H1 (cell line): ENCODE measurements around the gene CBARP. TPM values are rescaled to one million over a fixed set of nuclear protein-coding genes. Genes with fewer than 3 reads are reported as not detected.
A peak's percentile ranks its signal among the peaks of the same experiment; 100 is the strongest.

Experiments used
- CTCF ChIA-PET: fragments of 300-600 bp; sonication (Branson Sonifier 250); formaldehyde crosslinking; loops from one replicate; lab custom pipeline; 2021; ENCODE audit not compliant: partially characterized antibody; lab: Charles Lee
- POLR2A ChIA-PET: fragments of 300-600 bp; sonication (Branson Sonifier 250); formaldehyde crosslinking; loops from one replicate; lab custom pipeline; 2021; ENCODE audit warnings: inconsistent platforms; ENCODE audit not compliant: partially characterized antibody; lab: Charles Lee
- DNase-seq, 2 experiments: peaks; one replicate each; pipeline versions ENCODE4 v3.0.0 to v3.0.0-alpha.2; 2010 to 2022; ENCODE audit warnings: low spot score in 2 of 2, low read depth in 1 of 2, mixed read lengths in 1 of 2
- FAIRE-seq: peaks from 2 replicates; lab custom pipeline; 2011; peaks lifted over from hg19 to GRCh38; lab: Jason Lieb, UNC
- H2AFZ ChIP-seq: 2 replicates; pipeline ENCODE4 v1.8.1; 2012; ENCODE audit warnings: low read length, inconsistent platforms
- H2AK5ac ChIP-seq: 2 replicates; pipeline ENCODE4 v1.6.1; 2013; ENCODE audit warnings: low read depth, low read length
- H2BK120ac ChIP-seq: replicated peaks from 2 replicates; pipeline ENCODE3; 2013; ENCODE audit warnings: low read depth, low read length, inconsistent platforms
- H2BK12ac ChIP-seq: 2 replicates; pipeline ENCODE4 v1.6.1; 2013; ENCODE audit warnings: low read depth, low read length
- H2BK15ac ChIP-seq: 2 replicates; pipeline ENCODE4 v1.6.1; 2013; ENCODE audit warnings: low read length
- H2BK20ac ChIP-seq: 2 replicates; pipeline ENCODE4 v1.6.1; 2013; ENCODE audit warnings: low read length
- H2BK5ac ChIP-seq: 2 replicates; pipeline ENCODE4 v1.6.1; 2013; ENCODE audit warnings: low read depth, low read length
- H3K14ac ChIP-seq: 2 replicates; pipeline ENCODE4 v1.6.1; 2013; ENCODE audit warnings: inconsistent platforms; ENCODE audit not compliant: insufficient read length
- H3K18ac ChIP-seq: 2 replicates; pipeline ENCODE4 v1.6.1; 2013; ENCODE audit warnings: low read length; ENCODE audit errors: extremely low read depth
- H3K23ac ChIP-seq: 2 replicates; pipeline ENCODE4 v1.6.1; 2013; ENCODE audit warnings: inconsistent platforms; ENCODE audit not compliant: insufficient read length
- H3K23me2 ChIP-seq: 2 replicates; pipeline ENCODE4 v1.6.1; 2013; ENCODE audit warnings: low read depth, low read length
- H3K27ac ChIP-seq: 2 replicates; pipeline ENCODE4 v1.6.1; 2011; ENCODE audit warnings: low read depth, low read length, inconsistent platforms
- H3K27me3 ChIP-seq, 4 experiments: replicated peaks in 1 of 4; 1 replicate in 1 of 4; 2 replicates in 3 of 4; pipeline versions ENCODE4 v1.6.1 to v1.8.1; 2011 to 2013; ENCODE audit warnings: low read length in 3 of 4, mild to moderate bottlenecking in 3 of 4, inconsistent platforms in 2 of 4, mixed read lengths in 2 of 4, moderate library complexity in 1 of 4; ENCODE audit not compliant: control insufficient read depth in 3 of 4, insufficient read depth in 3 of 4; ENCODE audit errors: extremely low read depth in 1 of 4
- H3K36me3 ChIP-seq, 4 experiments: 2 replicates each; pipeline versions ENCODE4 v1.6.1 to v1.8.1; 2011 to 2013; ENCODE audit warnings: mild to moderate bottlenecking in 4 of 4, low read length in 3 of 4, moderate library complexity in 2 of 4, control low read depth in 1 of 4, inconsistent platforms in 1 of 4; ENCODE audit not compliant: insufficient read depth in 4 of 4, control insufficient read depth in 2 of 4
- H3K4ac ChIP-seq: replicated peaks from 2 replicates; pipeline ENCODE3; 2013; ENCODE audit warnings: low read length, low read depth, mixed read lengths, inconsistent platforms; ENCODE audit not compliant: insufficient read length
- H3K4me1 ChIP-seq, 4 experiments: replicated peaks in 1 of 4; 1 replicate in 1 of 4; 2 replicates in 3 of 4; pipeline versions ENCODE4 v1.6.1 to v1.8.1; 2011 to 2013; ENCODE audit warnings: low read length in 3 of 4, inconsistent platforms in 2 of 4, mixed read lengths in 1 of 4; ENCODE audit not compliant: insufficient read depth in 4 of 4, control insufficient read depth in 3 of 4
- H3K4me2 ChIP-seq, 2 experiments: 2 replicates each; pipeline versions ENCODE4 v1.6.1 to v1.8.1; 2011 to 2013; ENCODE audit warnings: low read depth in 2 of 2, low read length in 2 of 2, control low read depth in 1 of 2, inconsistent platforms in 1 of 2, mild to moderate bottlenecking in 1 of 2; ENCODE audit not compliant: insufficient read depth in 1 of 2
- H3K4me3 ChIP-seq, 4 experiments: fragments of 200-600, 300-600 bp in 1 of 4; sonication (generic), shearing (Covaris generic), sonication (Bioruptor Twin) in 1 of 4; 2 replicates each; pipeline versions ENCODE4 v1.5.1 to v1.8.1; 2011 to 2016; ENCODE audit warnings: low read length in 4 of 4, low read depth in 3 of 4, control low read depth in 2 of 4, inconsistent platforms in 2 of 4, mild to moderate bottlenecking in 2 of 4, mixed read lengths in 1 of 4, moderate library complexity in 1 of 4; ENCODE audit not compliant: insufficient read depth in 2 of 4; ENCODE audit errors: extremely low read depth in 1 of 4
- H3K56ac ChIP-seq: replicated peaks from 2 replicates; pipeline ENCODE3; 2013; ENCODE audit warnings: low read depth, mild to moderate bottlenecking, mixed read lengths, low read length, inconsistent platforms; ENCODE audit not compliant: insufficient read length
- H3K79me1 ChIP-seq: 2 replicates; pipeline ENCODE4 v1.6.1; 2013; ENCODE audit warnings: low read depth, low read length, control low read depth
- H3K79me2 ChIP-seq, 2 experiments: 2 replicates each; pipeline versions ENCODE4 v1.6.1 to v1.8.1; 2012 to 2013; ENCODE audit warnings: low read length in 2 of 2, mild to moderate bottlenecking in 2 of 2, inconsistent platforms in 1 of 2; ENCODE audit not compliant: insufficient read depth in 2 of 2, control insufficient read depth in 1 of 2
- H3K9ac ChIP-seq, 4 experiments: replicated peaks in 1 of 4; 1 replicate in 1 of 4; 2 replicates in 3 of 4; pipeline versions ENCODE4 v1.6.1 to v1.8.1; 2011 to 2013; ENCODE audit warnings: low read depth in 3 of 4, low read length in 3 of 4, control low read depth in 2 of 4, mild to moderate bottlenecking in 2 of 4, moderate library complexity in 2 of 4, inconsistent platforms in 1 of 4; ENCODE audit errors: extremely low read depth in 1 of 4
- H3K9me3 ChIP-seq, 2 experiments: 2 replicates each; pipeline versions ENCODE4 v1.6.1 to v1.8.1; 2012 to 2013; ENCODE audit warnings: mild to moderate bottlenecking in 2 of 2, moderate library complexity in 2 of 2, control low read depth in 1 of 2, inconsistent platforms in 1 of 2, low read depth in 1 of 2, low read length in 1 of 2, mixed read lengths in 1 of 2; ENCODE audit not compliant: insufficient read depth in 2 of 2
- H4K20me1 ChIP-seq, 2 experiments: replicated peaks in 1 of 2; 2 replicates each; pipeline versions ENCODE3 to v1.8.1; 2011 to 2013; ENCODE audit warnings: inconsistent platforms in 2 of 2, low read length in 2 of 2, mild to moderate bottlenecking in 1 of 2; ENCODE audit not compliant: insufficient read depth in 2 of 2, control insufficient read depth in 1 of 2
- H4K5ac ChIP-seq: 2 replicates; pipeline ENCODE4 v1.6.1; 2013; ENCODE audit warnings: low read length, low read depth, mixed read lengths, inconsistent platforms; ENCODE audit not compliant: insufficient read length
- H4K8ac ChIP-seq: 2 replicates; pipeline ENCODE4 v1.8.0; 2013; ENCODE audit warnings: mild to moderate bottlenecking, moderate library complexity, low read length, inconsistent platforms; ENCODE audit not compliant: insufficient read depth; ENCODE audit errors: extremely low read depth
- H4K91ac ChIP-seq: replicated peaks from 2 replicates; pipeline ENCODE3; 2013; ENCODE audit warnings: low read length, mixed read lengths, inconsistent platforms; ENCODE audit not compliant: insufficient read length
- EGR1 ChIP-seq: IDR thresholded peaks from 2 replicates; pipeline ENCODE4 v1.6.1; 2011; ENCODE audit warnings: low read depth, low read length, borderline replicate concordance
- FOSL1 ChIP-seq: IDR thresholded peaks from 2 replicates; pipeline ENCODE4 v1.6.1; 2011; ENCODE audit warnings: mild to moderate bottlenecking, low read depth, low read length, moderate library complexity; ENCODE audit not compliant: insufficient read depth
- KDM1A ChIP-seq: fragments of 200-600, 300-600 bp; sonication (generic); IDR thresholded peaks from 2 replicates; pipeline ENCODE4 v1.7.1; 2016; ENCODE audit warnings: mild to moderate bottlenecking, low read length, borderline replicate concordance
- KDM5A ChIP-seq: fragments of 200-600 bp; IDR thresholded peaks from 2 replicates; pipeline ENCODE4 v1.7.1; 2012; ENCODE audit warnings: mild to moderate bottlenecking, low read length, inconsistent platforms, mixed read lengths
- MAFK ChIP-seq: IDR thresholded peaks from 2 replicates; pipeline ENCODE4 v1.6.1; 2012; ENCODE audit warnings: low read depth, mild to moderate bottlenecking, improper control_type of control experiment, low read length
- POLR2A ChIP-seq, 2 experiments: IDR thresholded peaks; 1 replicate in 1 of 2; 2 replicates in 1 of 2; pipeline ENCODE4 v1.6.1; 2011; ENCODE audit warnings: low read depth in 2 of 2, low read length in 2 of 2, mild to moderate bottlenecking in 2 of 2; ENCODE audit errors: control extremely low read depth in 1 of 2
- POLR2AphosphoS5 ChIP-seq: IDR thresholded peaks from 2 replicates; pipeline ENCODE4 v1.6.1; 2011; ENCODE audit warnings: low read depth, low read length
- YY1 ChIP-seq: IDR thresholded peaks from 2 replicates; pipeline ENCODE4 v1.6.1; 2011; ENCODE audit warnings: low read depth, mild to moderate bottlenecking, low read length
- WGBS, 2 experiments: shearing (Covaris generic) in 1 of 2; methylation state at CpG; one replicate each; pipeline versions ENCODE4 v1.1.6 to v1.1.7; 2013 to 2015; ENCODE audit warnings: low lambda C conversion rate in 2 of 2, mixed read lengths in 2 of 2, inconsistent platforms in 1 of 2, low coverage in 1 of 2, missing lambda C conversion rate in 1 of 2; ENCODE audit not compliant: insufficient replicate concordance in 2 of 2, insufficient coverage in 1 of 2, insufficient read length in 1 of 2; ENCODE audit errors: extremely low coverage in 1 of 2, missing lambda C conversion rate in 1 of 2; 5-methylcytosine and 5-hydroxymethylcytosine counted together
- polyA plus RNA-seq, 7 experiments: library from polyadenylated mRNA; depleted of rRNA in 3 of 7; stranded (reverse) in 5 of 7; unstranded in 2 of 7; fragments of >200 nt in 5 of 7; fragments of 200-250 nt in 2 of 7; gene quantifications; 1 replicate in 5 of 7; 2 replicates in 1 of 7; 4 replicates in 1 of 7; pipeline versions ENCODE4 v1.2.1 to v1.2.3, GENCODE V29; 2011 to 2013; ENCODE audit warnings: missing spikeins in 2 of 7, mixed read lengths in 2 of 7
- total RNA-seq: library from RNA; stranded (reverse); fragmentation: NEBNext Ultra II Directional; extraction: Animal tissue kit (Norgen Biotek cat#: 25700); gene quantifications from 2 replicates; pipeline ENCODE4 v1.2.1, GENCODE V29; 2021
- TF ChIP-seq, protein P1 (sequence below), 3 experiments: IDR thresholded peaks; 1 replicate in 2 of 3; 2 replicates in 1 of 3; pipeline versions ENCODE4 v1.5.1 to v1.6.1; 2011; ENCODE audit warnings: low read length in 3 of 3, mild to moderate bottlenecking in 3 of 3, inconsistent platforms in 2 of 3, low read depth in 1 of 3, moderate library complexity in 1 of 3; ENCODE audit not compliant: insufficient read depth in 1 of 3; ENCODE audit errors: control extremely low read depth in 1 of 3

CBARP gene
- total and polyA plus RNA-seq, 2 of the 8 experiments (the other 6 are each of a cell fraction or from before 2014, with no cell fraction given), result 4.9 to 14.7 TPM

DNA sequence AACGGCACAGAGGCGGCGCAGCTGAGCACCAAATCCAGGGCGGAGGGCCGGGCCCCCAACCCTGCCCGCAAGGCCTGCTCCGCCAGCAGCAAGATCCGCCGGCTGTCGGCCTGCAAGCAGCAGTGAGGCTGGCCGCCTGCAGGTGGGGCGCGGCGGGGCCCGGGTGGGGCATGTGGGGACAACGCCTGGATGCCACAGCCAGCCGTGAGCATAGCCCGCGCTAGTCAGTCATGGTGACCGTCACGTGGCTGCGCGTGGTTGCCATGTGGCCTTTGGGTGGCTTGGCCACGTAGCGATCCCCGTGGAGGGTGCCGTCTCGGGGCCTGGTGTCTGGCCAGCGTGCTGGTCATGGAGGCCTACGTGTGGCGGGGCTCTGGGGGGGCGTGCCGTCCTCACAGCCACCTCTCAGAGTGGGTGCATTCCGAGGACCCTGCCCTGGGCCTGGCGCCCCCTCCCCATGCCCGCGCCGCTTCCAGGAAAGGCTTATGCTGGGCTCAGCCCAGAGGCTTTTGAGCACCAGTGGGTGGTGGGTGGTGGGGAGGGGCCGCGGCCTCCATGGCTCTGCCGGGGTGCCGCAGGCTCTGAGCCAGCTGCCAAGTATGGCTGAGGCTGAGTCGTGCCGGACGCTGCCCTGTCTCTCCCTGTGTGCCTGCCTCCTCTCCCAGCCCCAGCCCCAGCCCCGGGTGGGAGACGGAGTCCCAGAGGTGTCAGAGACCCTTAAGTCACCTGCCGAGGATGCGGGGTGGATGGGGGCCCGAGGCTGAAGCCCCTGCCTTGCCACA, 11.1 kb downstream of the CBARP start:
- no peak overlapping the region for H3K9ac ChIP-seq
- no peak overlapping the region for H2AK5ac ChIP-seq
- H3K23ac ChIP-seq, result no peak overlapping the region
- TF ChIP-seq, protein P1, sequence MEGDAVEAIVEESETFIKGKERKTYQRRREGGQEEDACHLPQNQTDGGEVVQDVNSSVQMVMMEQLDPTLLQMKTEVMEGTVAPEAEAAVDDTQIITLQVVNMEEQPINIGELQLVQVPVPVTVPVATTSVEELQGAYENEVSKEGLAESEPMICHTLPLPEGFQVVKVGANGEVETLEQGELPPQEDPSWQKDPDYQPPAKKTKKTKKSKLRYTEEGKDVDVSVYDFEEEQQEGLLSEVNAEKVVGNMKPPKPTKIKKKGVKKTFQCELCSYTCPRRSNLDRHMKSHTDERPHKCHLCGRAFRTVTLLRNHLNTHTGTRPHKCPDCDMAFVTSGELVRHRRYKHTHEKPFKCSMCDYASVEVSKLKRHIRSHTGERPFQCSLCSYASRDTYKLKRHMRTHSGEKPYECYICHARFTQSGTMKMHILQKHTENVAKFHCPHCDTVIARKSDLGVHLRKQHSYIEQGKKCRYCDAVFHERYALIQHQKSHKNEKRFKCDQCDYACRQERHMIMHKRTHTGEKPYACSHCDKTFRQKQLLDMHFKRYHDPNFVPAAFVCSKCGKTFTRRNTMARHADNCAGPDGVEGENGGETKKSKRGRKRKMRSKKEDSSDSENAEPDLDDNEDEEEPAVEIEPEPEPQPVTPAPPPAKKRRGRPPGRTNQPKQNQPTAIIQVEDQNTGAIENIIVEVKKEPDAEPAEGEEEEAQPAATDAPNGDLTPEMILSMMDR (IDR thresholded peaks at IDR 0.05; ENCODE audit: control extremely low read depth in 1 of 3, insufficient read depth in 1 of 3, low read depth in 1 of 3, low read length in 3 of 3), result peak in 1 of 3 experiments; percentile 10; a peak in 1 of 4 replicates
- TF ChIP-seq FOSL1, result peak; percentile 80; the same call in 1 of the 2 replicates
- TF ChIP-seq KDM5A, result no peak
- TF ChIP-seq KDM1A, result peak; percentile 52; the same call in 1 of the 2 replicates
- TF ChIP-seq POLR2A (IDR thresholded peaks at IDR 0.05; ENCODE audit: control extremely low read depth in 1 of 2, low read depth in 2 of 2, low read length in 2 of 2), result peak in 1 of 2 experiments; percentile 41; a peak in 1 of 3 replicates
- TF ChIP-seq EGR1, result peak; percentile 96
- no peak for TF ChIP-seq MAFK
- TF ChIP-seq POLR2AphosphoS5, result peak; percentile 17; the same call in 1 of the 2 replicates
- no peak for TF ChIP-seq YY1
- H2BK5ac ChIP-seq, result no peak overlapping the region
- H2AFZ ChIP-seq, result no peak overlapping the region
- H2BK120ac ChIP-seq, result no peak overlapping the region
- no peak overlapping the region; the same call in 1 of the 2 replicates for H3K27ac ChIP-seq
- no peak overlapping the region for H2BK15ac ChIP-seq
- no peak overlapping the region for H3K4me2 ChIP-seq
- H3K23me2 ChIP-seq, result no peaks in the 10 kb centered on the region
- peaks cover 0 to 73% (median 2%) of the 10 kb centered on the region in 4 experiments; a peak in 4 of 8 replicates for H3K36me3 ChIP-seq
- no peak overlapping the region for H3K18ac ChIP-seq
- no peak overlapping the region for H4K91ac ChIP-seq
- H3K79me1 ChIP-seq, result no peaks in the 10 kb centered on the region; the same call in 1 of the 2 replicates
- no peaks in the 10 kb centered on the region for H3K27me3 ChIP-seq
- CTCF ChIA-PET, result interaction anchor here (1.1 to 2.0 kb wide), 6 partner anchors 9 to 125 kb away, joined by 3 to 14 read pairs (median 6); partner anchors contain the start of gene CBARP
- DNase-seq (peak in 1 of 2 experiments; percentile 64), FAIRE-seq (no peak)
- no peak overlapping the region for H2BK20ac ChIP-seq
- no peak overlapping the region for H3K4me3 ChIP-seq
- H3K14ac ChIP-seq, result no peak overlapping the region
- H4K20me1 ChIP-seq, result peaks cover 8 to 13% of the 10 kb centered on the region in 2 experiments
- peaks cover 0 to 2% (median 0%) of the 10 kb centered on the region in 4 experiments; a peak in 3 of 7 replicates for H3K4me1 ChIP-seq
- H4K5ac ChIP-seq, result no peak overlapping the region
- 96% methylated on average over 40 of the region's 50 CpGs; no CpG with 5 or more reads in 1 of the 2 experiments for WGBS, 2 experiments
- no peaks in the 10 kb centered on the region for H3K79me2 ChIP-seq
- POLR2A ChIA-PET, result interaction anchor here (1.1 to 2.4 kb wide), 13 partner anchors 9 to 230 kb away, joined by 3 to 9 read pairs (median 4); partner anchors contain the start of genes ATP5F1D, CBARP, CIRBP and GPX4
- H3K56ac ChIP-seq, result no peak overlapping the region
- H3K9me3 ChIP-seq, result no peaks in the 10 kb centered on the region
- peak overlapping the region; percentile 35 for H4K8ac ChIP-seq
- H3K4ac ChIP-seq, result no peak overlapping the region
- H2BK12ac ChIP-seq, result no peak overlapping the region
